ENCODE data around the gene SYNE2. TPM values are rescaled to one million over a fixed set of nuclear protein-coding genes. Genes with fewer than 3 reads are reported as not detected.

Gene SYNE2
- total RNA-seq, 2 experiments from 2014 or later = 27.6 to 27.7 TPM

GRCh38 chr14:64196056-64196455 lies 343.3 kb downstream of the SYNE2 start:
- CTCF ChIA-PET = interaction anchor here (0.7 kb wide), 1 partner anchor 1645 kb away, joined by 3 read pairs; no protein-coding TSS in a partner anchor
- Mint-ChIP-seq H3K4me1 (ENCODE audit: low read depth) (peaks cover 52% of the 10 kb centered on the region), H3K27ac (peak overlapping the region; percentile 75), H3K27me3 (no peaks in the 10 kb centered on the region), H3K9me3 (no peaks in the 10 kb centered on the region), H3K4me3 (no peak overlapping the region), H3K36me3 (peaks cover 5% of the 10 kb centered on the region)
- POLR2A ChIA-PET = no interaction called here
- no peak for DNase-seq
- intact Hi-C loops (cut with micrococcal nuclease) = no loop called here

- DNase-seq = peak; percentile 42
- H3K27ac Mint-ChIP-seq = peak overlapping the region; percentile 74
- intact Hi-C loops (cut with micrococcal nuclease) = no loop called here
- ChIA-PET CTCF (interaction anchor here (1.3 kb wide), 1 partner anchor 107 kb away, joined by 3 read pairs; no protein-coding TSS in a partner anchor), POLR2A (no interaction called here)
- no peaks in the 10 kb centered on the region for H3K36me3 Mint-ChIP-seq
- H3K4me3 Mint-ChIP-seq = peak overlapping the region; percentile 64
- no peaks in the 10 kb centered on the region for H3K9me3 Mint-ChIP-seq
- peaks cover 51% of the 10 kb centered on the region for H3K4me1 Mint-ChIP-seq (ENCODE audit: low read depth)
- H3K27me3 Mint-ChIP-seq = no peaks in the 10 kb centered on the region
Observed at GRCh38 chr14:64196814-64197411, 344.1 kb downstream of the SYNE2 start.

GRCh38 chr14:64197996-64198395 lies 345.2 kb downstream of the SYNE2 start:
- Mint-ChIP-seq H3K27me3 (no peaks in the 10 kb centered on the region), H3K4me1 (ENCODE audit: low read depth) (peaks cover 53% of the 10 kb centered on the region), H3K27ac (no peak overlapping the region), H3K4me3 (no peak overlapping the region), H3K9me3 (no peaks in the 10 kb centered on the region), H3K36me3 (no peaks in the 10 kb centered on the region)
- CTCF ChIA-PET = no interaction called here
- intact Hi-C loops (cut with micrococcal nuclease) = no loop called here
- DNase-seq = no peak
- POLR2A ChIA-PET = no interaction called here

- Mint-ChIP-seq H3K4me3 (no peak overlapping the region), H3K27ac (no peak overlapping the region), H3K9me3 (no peaks in the 10 kb centered on the region), H3K27me3 (no peaks in the 10 kb centered on the region), H3K4me1 (ENCODE audit: low read depth) (peaks cover 55% of the 10 kb centered on the region), H3K36me3 (no peaks in the 10 kb centered on the region)
- CTCF ChIA-PET = no interaction called here
- POLR2A ChIA-PET = no interaction called here
- no peak for DNase-seq
- intact Hi-C loops (cut with micrococcal nuclease) = no loop called here
Observed at GRCh38 chr14:64198486-64198885, 345.7 kb downstream of the SYNE2 start.

- H3K9me3 Mint-ChIP-seq = no peaks in the 10 kb centered on the region
- ChIA-PET CTCF (no interaction called here), POLR2A (no interaction called here)
- no peak overlapping the region for H3K27ac Mint-ChIP-seq
- no peaks in the 10 kb centered on the region for H3K27me3 Mint-ChIP-seq
- H3K4me3 Mint-ChIP-seq = no peak overlapping the region
- DNase-seq = no peak
- intact Hi-C loops (cut with micrococcal nuclease) = no loop called here
- H3K4me1 Mint-ChIP-seq (ENCODE audit: low read depth) = peaks cover 40% of the 10 kb centered on the region
- H3K36me3 Mint-ChIP-seq = no peaks in the 10 kb centered on the region
Observed at GRCh38 chr14:64200170-64200569, 347.4 kb downstream of the SYNE2 start.

- DNase-seq = no peak
- no peaks in the 10 kb centered on the region for H3K27me3 Mint-ChIP-seq
- CTCF ChIA-PET = no interaction called here
- H3K4me3 Mint-ChIP-seq = no peak overlapping the region
- POLR2A ChIA-PET = no interaction called here
- no peak overlapping the region for H3K27ac Mint-ChIP-seq
- peaks cover 30% of the 10 kb centered on the region for H3K4me1 Mint-ChIP-seq (ENCODE audit: low read depth)
- intact Hi-C loops (cut with micrococcal nuclease) = no loop called here
- no peaks in the 10 kb centered on the region for H3K9me3 Mint-ChIP-seq
- H3K36me3 Mint-ChIP-seq = no peaks in the 10 kb centered on the region
Observed at GRCh38 chr14:64201296-64201695, 348.5 kb downstream of the SYNE2 start.

GRCh38 chr14:64201921-64202545 lies 349.2 kb downstream of the SYNE2 start:
- Mint-ChIP-seq H3K4me1 (ENCODE audit: low read depth) (peaks cover 25% of the 10 kb centered on the region), H3K36me3 (no peaks in the 10 kb centered on the region), H3K27ac (no peak overlapping the region), H3K9me3 (no peaks in the 10 kb centered on the region), H3K27me3 (no peaks in the 10 kb centered on the region), H3K4me3 (no peak overlapping the region)
- ChIA-PET CTCF (no interaction called here), POLR2A (interaction anchor here (0.6 kb wide), 1 partner anchor 145 kb away, joined by 3 read pairs; no protein-coding TSS in a partner anchor)
- intact Hi-C loops (cut with micrococcal nuclease) = no loop called here
- no peak for DNase-seq

- Mint-ChIP-seq H3K36me3 (no peaks in the 10 kb centered on the region), H3K27me3 (no peaks in the 10 kb centered on the region), H3K4me3 (no peak overlapping the region), H3K4me1 (ENCODE audit: low read depth) (peaks cover 19% of the 10 kb centered on the region), H3K9me3 (no peaks in the 10 kb centered on the region), H3K27ac (peak overlapping the region; percentile 19)
- intact Hi-C loops (cut with micrococcal nuclease) = no loop called here
- ChIA-PET POLR2A (interaction anchor here (0.6 kb wide), 1 partner anchor 146 kb away, joined by 3 read pairs; no protein-coding TSS in a partner anchor), CTCF (interaction anchor here (0.8 kb wide), 1 partner anchor 100 kb away, joined by 3 read pairs; no protein-coding TSS in a partner anchor)
- DNase-seq = no peak
Observed at GRCh38 chr14:64202716-64203115, 349.9 kb downstream of the SYNE2 start.

- CTCF ChIA-PET = interaction anchor here (0.8 kb wide), 1 partner anchor 100 kb away, joined by 3 read pairs; no protein-coding TSS in a partner anchor
- POLR2A ChIA-PET = no interaction called here
Observed at GRCh38 chr14:64203366-64204006, 350.7 kb downstream of the SYNE2 start.

GRCh38 chr14:64208261-64208660 lies 355.5 kb downstream of the SYNE2 start:
- H3K27me3 Mint-ChIP-seq = no peaks in the 10 kb centered on the region
- no peak overlapping the region for H3K4me3 Mint-ChIP-seq
- DNase-seq = no peak
- ChIA-PET CTCF (no interaction called here), POLR2A (no interaction called here)
- no peak overlapping the region for H3K27ac Mint-ChIP-seq
- intact Hi-C loops (cut with micrococcal nuclease) = no loop called here
- H3K4me1 Mint-ChIP-seq (ENCODE audit: low read depth) = no peaks in the 10 kb centered on the region
- no peaks in the 10 kb centered on the region for H3K9me3 Mint-ChIP-seq
- peaks cover 17% of the 10 kb centered on the region for H3K36me3 Mint-ChIP-seq

More at GRCh38 chr14:64203366-64204006, 350.7 kb downstream of the SYNE2 start:
- Mint-ChIP-seq H3K36me3 (no peaks in the 10 kb centered on the region), H3K27me3 (no peaks in the 10 kb centered on the region), H3K27ac (no peak overlapping the region), H3K9me3 (no peaks in the 10 kb centered on the region), H3K4me1 (ENCODE audit: low read depth) (peaks cover 14% of the 10 kb centered on the region), H3K4me3 (no peak overlapping the region)
- no peak for DNase-seq
- intact Hi-C loops (cut with micrococcal nuclease) = no loop called here

- Mint-ChIP-seq H3K9me3 (no peaks in the 10 kb centered on the region), H3K36me3 (peaks cover 19% of the 10 kb centered on the region)
- CTCF ChIA-PET = no interaction called here
Observed at GRCh38 chr14:64208981-64209380, 356.2 kb downstream of the SYNE2 start.

GRCh38 chr14:64209444-64210131 lies 356.8 kb downstream of the SYNE2 start:
- CTCF ChIA-PET = no interaction called here

More at GRCh38 chr14:64208981-64209380, 356.2 kb downstream of the SYNE2 start:
- DNase-seq = no peak
- POLR2A ChIA-PET = interaction anchor here (1.1 kb wide), 1 partner anchor 13 kb away, joined by 3 read pairs; no protein-coding TSS in a partner anchor
- H3K4me1 Mint-ChIP-seq (ENCODE audit: low read depth) = no peaks in the 10 kb centered on the region
- no peak overlapping the region for H3K4me3 Mint-ChIP-seq
- H3K27me3 Mint-ChIP-seq = no peaks in the 10 kb centered on the region
- intact Hi-C loops (cut with micrococcal nuclease) = no loop called here
- no peak overlapping the region for H3K27ac Mint-ChIP-seq

More at GRCh38 chr14:64209444-64210131, 356.8 kb downstream of the SYNE2 start:
- no peak overlapping the region for H3K4me3 Mint-ChIP-seq
- no peaks in the 10 kb centered on the region for H3K9me3 Mint-ChIP-seq
- H3K36me3 Mint-ChIP-seq = peaks cover 21% of the 10 kb centered on the region
- no peaks in the 10 kb centered on the region for H3K4me1 Mint-ChIP-seq (ENCODE audit: low read depth)
- H3K27me3 Mint-ChIP-seq = no peaks in the 10 kb centered on the region
- intact Hi-C loops (cut with micrococcal nuclease) = no loop called here
- no peak overlapping the region for H3K27ac Mint-ChIP-seq
- POLR2A ChIA-PET = interaction anchor here (1.1 kb wide), 1 partner anchor 12 kb away, joined by 3 read pairs; no protein-coding TSS in a partner anchor
- no peak for DNase-seq
